ENCODE results near the gene MFNG.

DNA sequence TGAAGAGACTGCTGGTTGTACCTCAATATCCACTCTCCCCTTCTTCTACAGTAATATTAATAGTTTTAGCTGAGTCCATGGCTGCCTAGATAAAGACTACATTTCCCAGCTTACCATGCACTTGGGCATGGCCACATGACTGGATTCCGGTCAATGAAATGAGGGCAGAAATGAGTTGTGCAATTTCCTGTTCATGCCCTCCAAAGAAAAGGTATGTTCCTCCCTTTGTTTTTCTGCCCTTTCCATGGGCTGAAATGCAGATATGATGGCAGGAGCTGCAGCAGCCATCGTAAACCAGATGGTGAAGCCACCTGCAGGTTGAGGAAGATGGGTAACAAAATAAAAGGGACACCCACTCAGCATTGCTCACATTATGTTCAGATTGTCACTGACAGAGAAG is 43.6 kb downstream of the MFNG start:
- TF ChIP-seq CTCF (conservative IDR thresholded peaks at IDR 0.05 in 1 of 2, IDR thresholded peaks at IDR 0.05 in 1 of 2; ENCODE audit: low read depth in 1 of 2, low read length in 2 of 2) (no peak), EZH2 (IDR thresholded peaks at IDR 0.05; ENCODE audit: low read length, missing control alignments) (no peak)
